ENCODE measurements around the gene C3. TPM values are rescaled to one million over a fixed set of nuclear protein-coding genes. Genes with fewer than 3 reads are reported as not detected.

C3 gene
- total RNA-seq, 4 donors from 2014 or later, result 50.1 to 351 (median 194) TPM

GRCh38 chr19:6685482-6685881 lies 35.0 kb downstream of the C3 start:
- no peak for DNase-seq
- in situ Hi-C loops (cut with MboI; ENCODE audit: low pct_ligation_motif_present in 1 of 4, low pct_unique_long_range_greater_than_20kb in 1 of 4, low sequenced_read_pairs in 3 of 4) (no loop called here), intact Hi-C loops (cut with DNase I; ENCODE audit: low total_unique reads) (no loop called here)
- no peaks in the 10 kb centered on the region for H3K27me3 ChIP-seq
- no peaks in the 10 kb centered on the region for H3K9me3 ChIP-seq
- H3K4me1 ChIP-seq, result no peaks in the 10 kb centered on the region
- no peak overlapping the region for H3K27ac ChIP-seq
- 75 to 90% methylated on average over 2 to 4 of the region's 4 CpGs for WGBS, 2 donors (ENCODE audit: low coverage in 1 of 2)
- TF ChIP-seq POLR2A (IDR thresholded peaks at IDR 0.05), result no peak
- TF ChIP-seq EP300 (IDR thresholded peaks at IDR 0.05; ENCODE audit: low read depth), result no peak
- no peak for TF ChIP-seq POLR2AphosphoS5 (IDR thresholded peaks at IDR 0.05)
- TF ChIP-seq CTCF (IDR thresholded peaks at IDR 0.05), result no peak
- H3K36me3 ChIP-seq, result no peaks in the 10 kb centered on the region
- no peak overlapping the region for H3K4me3 ChIP-seq

DNA sequence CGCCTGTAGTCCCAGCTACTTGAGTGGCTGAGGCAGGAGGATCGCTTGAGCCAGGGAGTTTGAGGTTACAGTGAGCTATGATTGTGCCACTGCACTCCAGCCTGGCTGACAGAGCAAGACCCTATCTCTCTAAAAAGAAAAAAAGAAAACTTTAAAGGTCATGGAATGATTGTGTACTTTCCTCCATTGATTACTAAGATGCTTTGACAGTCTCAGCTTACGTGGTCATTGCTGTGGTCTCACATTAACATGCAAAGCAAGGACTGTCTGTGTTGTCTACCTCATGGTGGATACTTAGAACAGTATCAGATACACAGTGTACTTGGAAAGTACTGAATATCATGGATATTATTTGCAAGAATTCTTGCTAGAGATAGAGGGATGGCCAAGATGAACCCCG lies 36.5 kb downstream of the C3 start:
- Histone ChIP-seq H3K27me3 (no peaks in the 10 kb centered on the region), H3K4me3 (no peak overlapping the region), H3K27ac (no peak overlapping the region), H3K36me3 (no peaks in the 10 kb centered on the region), H3K4me1 (no peaks in the 10 kb centered on the region), H3K9me3 (no peaks in the 10 kb centered on the region)
- in situ Hi-C loops (cut with MboI; ENCODE audit: low pct_ligation_motif_present in 1 of 4, low pct_unique_long_range_greater_than_20kb in 1 of 4, low sequenced_read_pairs in 3 of 4) (no loop called here), intact Hi-C loops (cut with DNase I; ENCODE audit: low total_unique reads) (no loop called here)
- TF ChIP-seq EP300 (IDR thresholded peaks at IDR 0.05; ENCODE audit: low read depth) (no peak), CTCF (IDR thresholded peaks at IDR 0.05) (no peak), POLR2AphosphoS5 (IDR thresholded peaks at IDR 0.05) (no peak), POLR2A (IDR thresholded peaks at IDR 0.05) (no peak)
- DNase-seq, result no peak
- 92 to 96% methylated on average over 4 of the region's 4 CpGs for WGBS, 2 donors (ENCODE audit: low coverage in 1 of 2)

- in situ Hi-C loops (cut with MboI; ENCODE audit: low pct_ligation_motif_present in 1 of 4, low pct_unique_long_range_greater_than_20kb in 1 of 4, low sequenced_read_pairs in 3 of 4), result no loop called here
- Histone ChIP-seq H3K27me3 (no peaks in the 10 kb centered on the region), H3K27ac (no peak overlapping the region), H3K4me1 (no peaks in the 10 kb centered on the region), H3K9me3 (no peaks in the 10 kb centered on the region), H3K4me3 (no peak overlapping the region), H3K36me3 (no peaks in the 10 kb centered on the region)
- TF ChIP-seq EP300 (IDR thresholded peaks at IDR 0.05; ENCODE audit: low read depth) (no peak), CTCF (IDR thresholded peaks at IDR 0.05) (no peak), POLR2AphosphoS5 (IDR thresholded peaks at IDR 0.05) (no peak), POLR2A (IDR thresholded peaks at IDR 0.05) (no peak)
- DNase-seq, result no peak
- intact Hi-C loops (cut with DNase I; ENCODE audit: low total_unique reads), result no loop called here
- 45 to 53% methylated on average over 3 of the region's 3 CpGs for WGBS, 2 donors (ENCODE audit: low coverage in 1 of 2)
Observed at GRCh38 chr19:6682607-6683128, 37.8 kb downstream of the C3 start.

DNA sequence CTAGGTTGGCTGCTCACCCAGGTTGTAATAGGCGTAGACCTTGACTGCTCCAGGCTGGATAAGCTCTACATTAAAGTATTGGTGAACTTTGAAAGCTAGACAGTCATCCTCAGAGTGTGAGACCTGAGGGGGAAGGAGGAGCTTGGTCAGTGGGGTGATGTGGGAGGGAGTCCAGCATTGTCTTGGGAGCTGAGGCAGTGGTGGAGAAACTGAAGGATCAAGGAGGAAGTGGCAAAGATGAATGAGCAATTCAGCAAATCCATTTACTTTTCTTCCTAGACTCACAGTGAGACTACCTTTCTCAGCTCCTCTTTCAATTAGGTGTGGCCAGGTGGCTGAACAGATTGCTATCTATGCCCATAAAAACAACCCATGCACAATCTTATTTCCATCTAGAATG lies 40.3 kb downstream of the C3 start:
- TF ChIP-seq POLR2A (IDR thresholded peaks at IDR 0.05), result no peak
- no peak for TF ChIP-seq CTCF (IDR thresholded peaks at IDR 0.05)
- no peak for TF ChIP-seq POLR2AphosphoS5 (IDR thresholded peaks at IDR 0.05)
- TF ChIP-seq EP300 (IDR thresholded peaks at IDR 0.05; ENCODE audit: low read depth), result no peak
- 80 to 88% methylated on average over 1 of the region's 1 CpG for WGBS, 2 donors (ENCODE audit: low coverage in 1 of 2)
- DNase-seq, result no peak
- peaks cover 0 to 1% (median 0%) of the 10 kb centered on the region in 4 donors for H3K4me1 ChIP-seq
- no peaks in the 10 kb centered on the region for H3K36me3 ChIP-seq
- H3K9me3 ChIP-seq, result no peaks in the 10 kb centered on the region
- H3K4me3 ChIP-seq, result no peak overlapping the region
- H3K27ac ChIP-seq, result no peak overlapping the region
- H3K27me3 ChIP-seq, result no peaks in the 10 kb centered on the region
- in situ Hi-C loops (cut with MboI; ENCODE audit: low pct_ligation_motif_present in 1 of 4, low pct_unique_long_range_greater_than_20kb in 1 of 4, low sequenced_read_pairs in 3 of 4), result no loop called here
- intact Hi-C loops (cut with DNase I; ENCODE audit: low total_unique reads), result no loop called here

Measured in transverse colon (tissue), 4 donors.